Right renal cortex interstitium (tissue), 3 donors: ENCODE data around the gene SORBS1. TPM values are rescaled to one million over a fixed set of nuclear protein-coding genes. Genes with fewer than 3 reads are reported as not detected.

Experiments
- DNase-seq, 3 donors: peaks; one replicate each; pipeline ENCODE4 v3.0.0-alpha.2; 2013; ENCODE audit warnings: low read depth in 3 of 3, low spot score in 2 of 3
- polyA plus RNA-seq, 3 donors: library from polyadenylated mRNA; unstranded; fragments of 120-200 nt; gene quantifications; one replicate each; pipeline ENCODE4 v1.2.1, GENCODE V29; 2013; ENCODE audit not compliant: insufficient read length in 3 of 3

SORBS1 gene
- polyA plus RNA-seq, 3 donors = 26.1 to 27.9 (median 26.6) TPM

- DNase-seq = no peak
These were observed 281.9 kb downstream of the SORBS1 start for GRCh38 chr10:95279042-95279820.

DNA sequence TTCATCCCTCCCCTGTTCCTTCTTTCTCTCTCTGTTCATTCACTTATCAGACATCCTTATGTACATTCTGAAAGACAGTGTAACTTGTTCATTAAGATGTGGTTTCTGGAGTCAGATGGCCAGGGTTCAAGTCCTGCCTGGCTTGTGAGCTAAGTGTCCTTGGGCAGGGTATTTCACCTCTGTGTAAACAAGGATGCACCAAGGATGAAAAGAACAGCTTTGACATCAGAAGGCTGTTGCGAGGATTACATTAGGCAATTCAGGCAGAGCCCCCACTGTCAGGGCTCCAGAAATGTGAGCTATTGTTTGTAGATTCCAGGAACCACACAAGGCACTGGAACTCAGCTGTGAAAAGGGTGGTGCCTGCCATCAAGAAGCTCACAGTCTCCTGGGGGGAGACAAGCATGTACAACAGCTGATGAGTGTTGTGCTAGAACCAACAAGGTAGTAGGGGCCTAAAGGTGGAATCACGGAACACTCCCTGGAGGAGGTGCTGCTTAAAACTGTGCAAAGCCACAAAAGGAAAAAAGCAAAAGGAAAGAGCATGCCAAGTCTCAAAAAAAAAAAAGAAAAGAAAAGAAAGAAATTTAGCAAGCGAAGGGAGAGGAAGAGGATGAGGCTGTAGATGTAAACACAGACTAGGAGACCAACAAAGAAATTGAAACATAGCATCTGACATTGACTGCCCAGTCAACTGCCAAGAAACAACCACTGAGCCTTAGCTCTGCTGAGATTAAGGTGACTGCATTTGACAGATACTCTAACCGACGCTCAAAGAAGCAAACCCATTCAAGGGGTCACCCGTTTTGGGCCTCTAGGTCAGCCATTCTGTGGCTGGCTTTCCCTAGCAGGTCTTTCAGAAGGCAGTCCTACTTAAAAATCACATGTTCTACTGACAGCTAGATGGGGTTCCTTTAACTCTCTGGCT is 282.8 kb downstream of the SORBS1 start:
- no peak for DNase-seq

DNA sequence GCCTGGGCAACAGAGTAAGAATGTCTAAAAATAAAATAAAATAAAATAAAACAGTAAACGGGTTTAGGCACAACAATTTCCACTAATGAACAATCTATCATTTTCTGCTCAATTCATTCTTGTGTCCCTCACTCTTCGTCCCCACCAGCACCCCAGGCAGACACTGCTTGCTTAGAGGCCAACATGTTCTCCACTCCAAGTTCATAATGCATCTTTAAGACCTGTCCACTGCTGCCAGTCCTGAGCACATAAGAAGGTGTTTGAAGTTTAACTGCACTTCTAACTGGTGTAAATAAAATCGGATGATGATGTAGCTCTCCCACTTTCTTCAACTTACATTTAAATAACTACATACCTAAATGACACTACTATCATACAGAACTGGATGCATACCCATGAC is 283.6 kb downstream of the SORBS1 start:
- no peak for DNase-seq

DNA sequence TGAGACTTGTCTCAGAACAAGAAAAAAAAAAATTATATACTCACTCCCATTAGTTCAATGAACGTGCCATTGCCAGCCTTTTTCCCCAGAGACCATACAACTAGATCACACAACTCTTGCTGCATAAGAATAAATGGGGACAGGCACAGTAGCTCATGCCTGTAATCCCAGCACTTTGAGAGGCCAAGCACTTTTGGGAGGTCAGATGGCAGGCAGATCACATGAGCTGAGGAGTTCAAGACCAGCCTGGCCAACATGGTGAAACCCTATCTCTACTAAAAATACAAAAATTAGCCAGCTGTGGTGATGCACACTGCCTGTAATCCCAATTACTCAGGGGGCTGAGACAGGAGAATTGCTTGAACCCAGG is 284.0 kb downstream of the SORBS1 start:
- DNase-seq = no peak

GRCh38 chr10:95276367-95277200 is 284.6 kb downstream of the SORBS1 start:
- no peak for DNase-seq

DNA sequence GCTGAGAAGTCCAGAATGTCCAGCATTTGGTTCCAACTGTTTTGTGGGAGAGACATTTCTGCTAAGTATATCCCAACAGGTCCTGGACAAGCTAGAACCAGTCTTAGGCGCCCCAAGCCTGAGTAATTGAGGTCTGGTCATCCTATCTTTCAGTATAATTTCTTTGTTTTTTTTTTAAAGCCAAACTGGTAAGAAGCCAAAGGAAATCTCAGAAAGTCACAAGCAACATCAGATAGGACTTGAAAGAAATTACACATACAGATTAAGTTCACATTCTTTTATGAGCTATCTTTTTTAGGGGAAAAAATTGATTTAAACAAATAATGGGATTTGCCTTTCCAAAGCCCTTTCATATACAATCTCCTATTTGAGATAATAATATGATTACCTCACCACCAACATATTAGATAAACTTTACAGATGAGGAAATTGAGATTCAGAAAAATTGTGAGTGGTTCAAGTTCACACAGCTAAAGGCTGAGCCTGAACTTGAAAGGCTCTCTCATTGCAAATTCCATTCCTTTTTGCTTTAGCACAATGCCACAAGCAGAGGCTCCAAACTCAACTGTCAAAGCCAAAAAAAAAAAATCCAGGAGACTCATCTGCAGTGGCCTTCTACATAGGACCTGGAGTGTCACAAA is 285.3 kb downstream of the SORBS1 start:
- no peak for DNase-seq

DNA sequence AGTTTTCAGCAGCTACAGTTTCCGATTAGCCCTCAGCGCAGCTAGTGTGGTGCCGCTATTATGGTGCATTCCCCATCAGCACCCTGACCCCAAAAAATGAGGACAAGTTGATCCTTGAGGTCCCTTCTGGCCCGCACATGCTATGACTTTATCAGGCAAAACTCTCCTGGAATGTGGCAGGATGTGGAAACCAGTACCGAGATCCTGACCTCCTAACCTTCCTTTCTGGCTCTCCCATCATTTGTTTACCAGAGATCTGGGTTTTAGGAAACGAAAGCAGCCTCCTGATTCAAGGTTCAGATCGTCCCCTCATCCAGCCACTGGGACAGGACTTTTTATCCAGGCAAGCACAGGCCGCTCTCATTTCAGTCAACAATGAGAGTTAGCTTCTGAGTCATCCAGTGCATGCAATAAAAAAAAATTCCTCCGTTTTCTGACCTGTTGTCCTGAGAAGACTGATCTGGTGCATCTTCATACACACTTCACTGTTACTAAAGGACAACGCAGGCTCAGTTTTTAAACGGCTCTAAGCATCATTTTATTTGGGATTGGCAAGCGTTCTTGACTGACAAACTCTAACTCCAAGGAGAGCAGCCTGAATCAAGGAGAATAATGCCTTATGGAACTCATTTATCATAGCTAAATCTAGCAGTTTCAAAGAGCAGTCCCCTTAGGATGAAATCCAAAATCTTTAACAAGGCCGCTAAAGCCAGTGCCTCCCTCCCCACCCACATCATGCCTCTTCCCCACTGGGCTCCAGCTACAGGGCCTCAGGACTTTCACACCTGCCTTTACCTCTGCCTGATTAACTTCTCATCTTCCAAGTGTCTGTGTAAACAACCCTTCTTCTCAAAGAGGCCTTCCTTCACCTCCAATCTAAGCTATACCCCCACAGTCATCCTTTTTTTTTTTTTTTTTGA is 287.5 kb downstream of the SORBS1 start:
- DNase-seq = no peak

GRCh38 chr10:95268438-95268837 is 292.7 kb downstream of the SORBS1 start:
- DNase-seq = no peak

GRCh38 chr10:95267251-95267650 is 293.9 kb downstream of the SORBS1 start:
- no peak for DNase-seq

DNA sequence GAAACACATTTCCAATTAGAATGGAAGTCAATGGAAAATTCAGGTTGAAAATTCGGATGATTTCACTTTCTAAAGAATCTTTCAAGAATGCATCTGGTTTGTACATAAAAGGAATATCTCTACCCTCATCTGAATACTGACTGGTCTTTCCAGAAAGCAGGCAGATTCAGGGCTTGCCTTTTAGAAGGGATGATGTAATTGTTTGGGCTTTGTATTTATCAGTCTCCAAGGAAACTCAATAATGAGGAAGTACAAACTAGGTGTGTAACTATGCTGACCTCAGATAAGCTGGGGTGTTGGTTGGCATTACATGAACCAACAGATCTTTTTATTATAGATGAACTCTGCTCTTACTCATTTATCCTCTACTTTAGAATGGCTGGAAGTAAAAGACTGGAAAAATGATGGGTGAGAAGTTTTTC is 294.5 kb downstream of the SORBS1 start:
- DNase-seq = no peak

DNA sequence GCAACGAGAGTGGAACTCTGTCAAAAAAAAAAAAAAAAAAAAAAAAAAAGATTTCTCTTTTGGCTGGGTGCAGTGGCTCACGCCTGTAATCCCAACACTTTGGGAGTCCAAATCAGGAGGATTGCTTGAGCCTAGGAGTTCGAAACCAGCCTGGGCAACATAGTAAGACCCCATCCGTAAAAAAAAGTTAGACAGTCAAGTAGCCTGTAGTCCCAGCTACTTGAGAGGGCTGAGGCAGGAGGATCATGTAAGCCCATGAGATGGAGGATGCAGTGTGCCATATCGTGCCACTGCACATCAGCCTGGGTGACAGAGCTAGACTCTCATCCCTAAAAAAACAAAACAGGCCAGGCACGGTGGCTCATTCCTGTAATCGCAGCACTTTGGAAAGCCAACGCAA is 295.6 kb downstream of the SORBS1 start:
- DNase-seq = no peak

- no peak for DNase-seq
These were observed 296.7 kb downstream of the SORBS1 start for GRCh38 chr10:95264227-95265051.

DNA sequence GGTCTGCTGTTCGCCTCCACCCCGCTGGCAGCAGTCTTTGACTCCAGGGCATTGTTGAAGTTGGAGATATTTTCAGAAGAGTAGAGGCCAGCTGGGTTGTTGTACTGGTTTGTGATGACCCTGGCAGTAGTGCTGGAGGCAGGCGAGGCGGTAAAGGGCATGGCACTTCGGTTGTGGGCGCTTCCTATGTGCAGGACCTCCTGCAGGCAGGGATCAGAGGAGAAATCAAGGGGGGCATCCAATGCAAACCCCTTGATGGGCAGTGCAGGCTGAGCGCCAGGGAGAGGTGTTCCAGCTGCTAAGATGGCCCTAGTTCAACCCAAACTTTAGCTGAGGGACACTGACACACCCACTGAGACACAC is 297.3 kb downstream of the SORBS1 start:
- DNase-seq = no peak

- DNase-seq = no peak
These were observed 298.2 kb downstream of the SORBS1 start for GRCh38 chr10:95262763-95263518.

DNA sequence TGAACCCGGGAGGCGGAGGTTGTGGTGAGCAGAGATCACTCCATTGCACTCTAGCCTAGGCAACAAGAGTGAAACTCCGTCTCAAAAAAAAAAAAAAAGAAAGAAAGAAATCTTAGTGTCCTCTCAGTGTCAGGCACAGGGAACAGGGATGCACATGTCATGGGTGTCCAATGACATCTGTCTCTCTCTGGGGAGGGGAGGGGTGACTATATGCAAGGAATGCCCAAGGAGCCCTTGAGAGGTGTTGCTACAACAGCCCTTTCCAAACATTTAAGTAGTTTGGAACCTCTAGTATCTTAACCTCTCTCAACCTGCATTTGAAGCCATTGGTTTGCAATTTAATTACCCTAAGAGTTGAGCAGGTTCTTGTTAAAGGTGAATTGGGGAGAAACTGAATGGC is 299.2 kb downstream of the SORBS1 start:
- no peak for DNase-seq
